ENCODE measurements around the gene THEM4.

- TF ChIP-seq POLR2A (IDR thresholded peaks at IDR 0.05; ENCODE audit: extremely low read depth, insufficient read length) (no peak), MAX (IDR thresholded peaks at IDR 0.05; ENCODE audit: low read depth, low read length) (no peak), CTCF (IDR thresholded peaks at IDR 0.05; ENCODE audit: low read depth, low read length) (no peak), MYC (IDR thresholded peaks at IDR 0.05; ENCODE audit: low read depth, low read length) (no peak)
These were observed 69.6 kb downstream of the THEM4 start, which contains the start of gene C2CD4D for GRCh38 chr1:151839457-151840403.
